GM23338 (cell line): ENCODE results near the gene FARS2.

Source experiments
- CREB1 ChIP-seq: fragments of 250-450 bp; sonication (Bioruptor Pico); IDR thresholded peaks from 2 replicates; pipeline ENCODE4 v1.5.0; 2020; ENCODE audit warnings: low read depth, mild to moderate bottlenecking, moderate library complexity
- CTCF ChIP-seq, 2 experiments: fragments of 200-600 bp in 1 of 2; sonication (generic) in 1 of 2; conservative IDR thresholded peaks; 2 replicates each; pipeline versions ENCODE4 v1.5.1 to v1.6.1; 2016 to 2017; ENCODE audit warnings: antibody characterized with exemption in 2 of 2, low read depth in 2 of 2, mild to moderate bottlenecking in 2 of 2, moderate library complexity in 1 of 2
- ETS1 ChIP-seq: IDR thresholded peaks from 2 replicates; pipeline ENCODE4 v1.6.1; 2016; ENCODE audit warnings: antibody characterized with exemption
- EZH2 ChIP-seq: fragments of 200-600 bp; sonication (generic); IDR thresholded peaks from one replicate; pipeline ENCODE4 v1.8.0; 2017; ENCODE audit warnings: antibody characterized with exemption, mild to moderate bottlenecking, low read depth; ENCODE audit not compliant: unreplicated experiment
- EZH2phosphoT487 ChIP-seq: fragments of 200-600 bp; sonication (generic); IDR thresholded peaks from one replicate; pipeline ENCODE4 v1.8.1; 2018; ENCODE audit warnings: antibody characterized with exemption; ENCODE audit not compliant: unreplicated experiment
- JUNB ChIP-seq: IDR thresholded peaks from one replicate; pipeline ENCODE4 v1.6.1; 2016; ENCODE audit warnings: antibody characterized with exemption; ENCODE audit not compliant: unreplicated experiment
- NANOG ChIP-seq: IDR thresholded peaks from 2 replicates; pipeline ENCODE4 v1.6.1; 2016; ENCODE audit warnings: antibody characterized with exemption, borderline replicate concordance
- POLR2AphosphoS5 ChIP-seq: IDR thresholded peaks from 2 replicates; pipeline ENCODE4 v1.6.1; 2016; ENCODE audit warnings: antibody characterized with exemption, low read depth
- REST ChIP-seq: IDR thresholded peaks from one replicate; pipeline ENCODE4 v1.6.1; 2018; ENCODE audit warnings: antibody characterized with exemption; ENCODE audit not compliant: unreplicated experiment
- STAT1 ChIP-seq: IDR thresholded peaks from one replicate; pipeline ENCODE4 v1.6.1; 2016; ENCODE audit warnings: antibody characterized with exemption; ENCODE audit not compliant: unreplicated experiment
- ZNF114 ChIP-seq: fragments of 250-450 bp; sonication (Bioruptor Pico); IDR thresholded peaks from 2 replicates; pipeline ENCODE4 v1.5.0; 2020; ENCODE audit warnings: mild to moderate bottlenecking, moderate library complexity
- ZNF331 ChIP-seq: fragments of 250-450 bp; sonication (Bioruptor Pico); IDR thresholded peaks from 2 replicates; pipeline ENCODE4 v1.5.0; 2020; ENCODE audit warnings: low read depth, mild to moderate bottlenecking, moderate library complexity
- ZNF462 ChIP-seq: fragments of 250-450 bp; sonication (Bioruptor Pico); IDR thresholded peaks from 2 replicates; pipeline ENCODE4 v1.5.0; 2020; ENCODE audit warnings: mild to moderate bottlenecking, moderate library complexity

- no peak for TF ChIP-seq POLR2AphosphoS5
- no peak for TF ChIP-seq ZNF114 (CRISPR knock-in tag)
- TF ChIP-seq EZH2: no peak
- TF ChIP-seq CTCF (conservative IDR thresholded peaks at IDR 0.05; ENCODE audit: low read depth in 2 of 2): no peak
- no peak for TF ChIP-seq STAT1
- no peak for TF ChIP-seq REST
- no peak for TF ChIP-seq EZH2phosphoT487
- no peak for TF ChIP-seq CREB1 (CRISPR knock-in tag)
- TF ChIP-seq JUNB: no peak
- TF ChIP-seq NANOG: no peak
- TF ChIP-seq ZNF462 (CRISPR knock-in tag): no peak
- no peak for TF ChIP-seq ZNF331
- no peak for TF ChIP-seq ETS1
Observed at GRCh38 chr6:5482619-5483018, 221.3 kb downstream of the FARS2 start.
